ENCODE data around the gene ETV3. TPM values are rescaled to one million over a fixed set of nuclear protein-coding genes. Genes with fewer than 3 reads are reported as not detected.

Gene ETV3
- total and polyA plus RNA-seq, 2 of the 8 experiments (the other 6 are each of a cell fraction or from before 2014, with no cell fraction given), result 6.0 to 23.8 TPM

DNA sequence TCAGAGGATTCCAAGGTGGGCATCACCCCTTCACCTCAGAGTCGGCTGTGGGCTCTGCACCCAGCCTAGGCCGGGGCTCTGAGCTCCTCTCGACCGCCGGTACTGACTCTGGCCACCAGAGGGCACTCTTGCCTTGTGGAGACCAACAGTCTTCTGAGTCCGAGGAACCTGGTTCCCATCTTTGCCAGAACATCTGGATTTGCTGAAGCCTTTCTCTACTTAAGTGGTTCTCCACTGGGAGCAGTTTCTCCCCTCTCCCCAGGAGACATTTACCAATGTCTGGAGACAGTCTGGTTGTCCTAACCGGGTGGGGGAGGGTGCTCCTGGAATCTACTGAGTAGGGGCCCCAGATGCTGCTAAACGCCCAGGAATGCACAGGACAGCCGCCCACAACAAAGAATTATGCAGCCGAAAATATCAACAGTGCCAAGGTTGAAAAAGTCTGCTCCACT, 48.0 kb downstream of the ETV3 start:
- H2AFZ ChIP-seq (ENCODE audit: low read length), result no peak overlapping the region
- no peak overlapping the region for H3K14ac ChIP-seq (ENCODE audit: insufficient read length)
- H2BK12ac ChIP-seq (ENCODE audit: low read depth, low read length), result 0 out of 2 replicates have a peak overlapping the region, but pooled peaks have one; percentile 61
- no peak overlapping the region for H4K91ac ChIP-seq (replicated peaks; ENCODE audit: insufficient read length, low read length)
- DNase-seq (ENCODE audit: low read depth in 1 of 2, low spot score in 2 of 2) (peak; percentile 75 to 99), FAIRE-seq (peak; percentile 90)
- H4K20me1 ChIP-seq (replicated peaks in 1 of 2; ENCODE audit: control insufficient read depth in 1 of 2, insufficient read depth in 2 of 2, low read length in 2 of 2), result no peaks in the 10 kb centered on the region
- H3K23me2 ChIP-seq (ENCODE audit: low read depth, low read length), result no peaks in the 10 kb centered on the region
- H3K79me1 ChIP-seq (ENCODE audit: low read depth, low read length), result no peaks in the 10 kb centered on the region
- H3K4me1 ChIP-seq (replicated peaks in 1 of 4; ENCODE audit: control insufficient read depth in 3 of 4, insufficient read depth in 4 of 4, low read length in 3 of 4), result peaks cover 3 to 5% (median 3%) of the 10 kb centered on the region in 4 experiments; a peak in 5 of 7 replicates
- POLR2A ChIA-PET (ENCODE audit: partially characterized antibody), result interaction anchor here (0.7 to 2.5 kb wide), 4 partner anchors 24 to 72 kb away, joined by 3 to 12 read pairs (median 6); no protein-coding TSS in a partner anchor
- H2BK20ac ChIP-seq (ENCODE audit: low read length), result peak overlapping the region; percentile 16; the same call in 1 of the 2 replicates
- H3K4ac ChIP-seq (replicated peaks; ENCODE audit: insufficient read length, low read depth, low read length), result no peak overlapping the region
- no peak overlapping the region for H2BK15ac ChIP-seq (ENCODE audit: low read length)
- no peak overlapping the region for H2BK5ac ChIP-seq (ENCODE audit: low read depth, low read length)
- CTCF ChIA-PET (ENCODE audit: partially characterized antibody), result interaction anchor here (0.5 to 7.7 kb wide), 47 partner anchors 9 to 773 kb away, joined by 3 to 218 read pairs (median 4); partner anchors contain the start of genes ETV3 and ETV3L
- no peaks in the 10 kb centered on the region for H3K9me3 ChIP-seq (ENCODE audit: insufficient read depth in 2 of 2, low read depth in 1 of 2, low read length in 1 of 2)
- no peak overlapping the region for H2BK120ac ChIP-seq (replicated peaks; ENCODE audit: low read depth, low read length)
- H4K5ac ChIP-seq (ENCODE audit: insufficient read length, low read depth, low read length), result no peak overlapping the region
- peak overlapping the region in 1 of 2 experiments; percentile 3; a peak in 1 of 4 replicates for H3K4me2 ChIP-seq (ENCODE audit: insufficient read depth in 1 of 2, low read depth in 2 of 2, low read length in 2 of 2)
- H3K9ac ChIP-seq (replicated peaks in 1 of 4; ENCODE audit: extremely low read depth in 1 of 4, low read depth in 3 of 4, low read length in 3 of 4), result no peak overlapping the region
- H3K27ac ChIP-seq (ENCODE audit: low read depth, low read length), result no peak overlapping the region
- H3K23ac ChIP-seq (ENCODE audit: insufficient read length), result no peak overlapping the region
- WGBS, 2 experiments (ENCODE audit: extremely low coverage in 1 of 2, insufficient coverage in 1 of 2, insufficient read length in 1 of 2, insufficient replicate concordance in 2 of 2, low coverage in 1 of 2, low lambda C conversion rate in 2 of 2, missing lambda C conversion rate in 1 of 2), result 39% methylated on average over 10 of the region's 10 CpGs; no CpG with 5 or more reads in 1 of the 2 experiments
- H3K4me3 ChIP-seq (ENCODE audit: extremely low read depth in 1 of 4, insufficient read depth in 2 of 4, low read depth in 3 of 4, low read length in 4 of 4), result no peak overlapping the region
- no peak overlapping the region for H3K56ac ChIP-seq (replicated peaks; ENCODE audit: insufficient read length, low read depth, low read length)
- no peak overlapping the region for H2AK5ac ChIP-seq (ENCODE audit: low read depth, low read length)
- no peaks in the 10 kb centered on the region for H3K79me2 ChIP-seq (ENCODE audit: control insufficient read depth in 1 of 2, insufficient read depth in 2 of 2, low read length in 2 of 2)
- no peaks in the 10 kb centered on the region; a peak in 2 of 7 replicates for H3K27me3 ChIP-seq (replicated peaks in 1 of 4; ENCODE audit: control insufficient read depth in 3 of 4, extremely low read depth in 1 of 4, insufficient read depth in 3 of 4, low read length in 3 of 4)
- H3K18ac ChIP-seq (ENCODE audit: extremely low read depth, low read length), result 0 out of 2 replicates have a peak overlapping the region, but pooled peaks have one; percentile 53
- H3K36me3 ChIP-seq (ENCODE audit: control insufficient read depth in 2 of 4, insufficient read depth in 4 of 4, low read length in 3 of 4), result no peaks in the 10 kb centered on the region
- no peak overlapping the region for H4K8ac ChIP-seq (ENCODE audit: extremely low read depth, insufficient read depth, low read length)
- TF ChIP-seq CHD1 (IDR thresholded peaks at IDR 0.05; ENCODE audit: low read depth, low read length) (no peak), CREB1 (IDR thresholded peaks at IDR 0.05) (no peak), KDM4A (IDR thresholded peaks at IDR 0.05; ENCODE audit: low read depth, low read length, severe bottlenecking) (no peak), CBX8 (IDR thresholded peaks at IDR 0.05; ENCODE audit: borderline replicate concordance, low read depth, low read length) (no peak), GTF2F1 (IDR thresholded peaks at IDR 0.05; ENCODE audit: borderline replicate concordance, low read depth, low read length) (no peak), POLR2AphosphoS5 (IDR thresholded peaks at IDR 0.05; ENCODE audit: low read depth, low read length) (no peak), NRF1 (IDR thresholded peaks at IDR 0.05; ENCODE audit: low read depth, low read length) (no peak), RNF2 (IDR thresholded peaks at IDR 0.05; ENCODE audit: borderline replicate concordance, low read depth, low read length, missing control alignments, poor library complexity, severe bottlenecking) (no peak), CTCF (IDR thresholded peaks at IDR 0.05; ENCODE audit: control extremely low read depth in 1 of 3, insufficient read depth in 1 of 3, low read depth in 1 of 3, low read length in 3 of 3) (peak; percentile 92 to 98 (median 97)), TEAD4 (IDR thresholded peaks at IDR 0.05; ENCODE audit: low read depth, low read length) (no peak), TCF12 (IDR thresholded peaks at IDR 0.05; ENCODE audit: low read depth, low read length) (0 out of 2 replicates have a peak, but pooled peaks have one; percentile 71)

Measured in H1 (cell line).